ENCODE data around the gene CCDC154.

Gene CCDC154

DNA sequence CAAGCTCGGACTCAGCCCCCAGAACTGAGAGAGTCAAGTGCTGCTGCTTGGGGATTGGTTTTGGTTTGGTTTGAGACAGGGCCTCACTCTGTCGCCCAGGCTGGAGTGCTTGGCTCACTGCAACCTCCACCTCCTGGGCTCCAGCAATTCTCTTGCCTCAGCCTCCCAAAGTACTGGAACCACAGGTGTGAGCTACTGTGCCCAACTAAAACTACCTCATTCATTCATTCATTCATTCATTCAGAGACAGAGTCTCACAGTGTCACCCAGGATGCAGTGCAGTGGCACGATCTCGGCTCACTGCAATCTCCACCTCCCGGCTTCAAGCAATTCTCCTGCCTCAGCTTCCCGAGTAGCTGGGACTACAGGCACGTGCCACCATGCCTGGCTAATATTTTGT lies 54.6 kb downstream of the CCDC154 start:
- no peaks in the 10 kb centered on the region for H3K27me3 ChIP-seq
- H3K4me1 ChIP-seq: no peaks in the 10 kb centered on the region
- TF ChIP-seq, protein P1, sequence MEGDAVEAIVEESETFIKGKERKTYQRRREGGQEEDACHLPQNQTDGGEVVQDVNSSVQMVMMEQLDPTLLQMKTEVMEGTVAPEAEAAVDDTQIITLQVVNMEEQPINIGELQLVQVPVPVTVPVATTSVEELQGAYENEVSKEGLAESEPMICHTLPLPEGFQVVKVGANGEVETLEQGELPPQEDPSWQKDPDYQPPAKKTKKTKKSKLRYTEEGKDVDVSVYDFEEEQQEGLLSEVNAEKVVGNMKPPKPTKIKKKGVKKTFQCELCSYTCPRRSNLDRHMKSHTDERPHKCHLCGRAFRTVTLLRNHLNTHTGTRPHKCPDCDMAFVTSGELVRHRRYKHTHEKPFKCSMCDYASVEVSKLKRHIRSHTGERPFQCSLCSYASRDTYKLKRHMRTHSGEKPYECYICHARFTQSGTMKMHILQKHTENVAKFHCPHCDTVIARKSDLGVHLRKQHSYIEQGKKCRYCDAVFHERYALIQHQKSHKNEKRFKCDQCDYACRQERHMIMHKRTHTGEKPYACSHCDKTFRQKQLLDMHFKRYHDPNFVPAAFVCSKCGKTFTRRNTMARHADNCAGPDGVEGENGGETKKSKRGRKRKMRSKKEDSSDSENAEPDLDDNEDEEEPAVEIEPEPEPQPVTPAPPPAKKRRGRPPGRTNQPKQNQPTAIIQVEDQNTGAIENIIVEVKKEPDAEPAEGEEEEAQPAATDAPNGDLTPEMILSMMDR (IDR thresholded peaks at IDR 0.05): no peak
- H3K9me3 ChIP-seq: no peaks in the 10 kb centered on the region
- intact Hi-C loops (cut with DNase I; ENCODE audit: low total_unique reads): no loop called here
- H3K4me3 ChIP-seq: no peak overlapping the region
- no peak for DNase-seq
- H3K36me3 ChIP-seq: peaks cover 54 to 99% (median 77%) of the 10 kb centered on the region in 3 donors
- no peak overlapping the region for H3K27ac ChIP-seq

DNA sequence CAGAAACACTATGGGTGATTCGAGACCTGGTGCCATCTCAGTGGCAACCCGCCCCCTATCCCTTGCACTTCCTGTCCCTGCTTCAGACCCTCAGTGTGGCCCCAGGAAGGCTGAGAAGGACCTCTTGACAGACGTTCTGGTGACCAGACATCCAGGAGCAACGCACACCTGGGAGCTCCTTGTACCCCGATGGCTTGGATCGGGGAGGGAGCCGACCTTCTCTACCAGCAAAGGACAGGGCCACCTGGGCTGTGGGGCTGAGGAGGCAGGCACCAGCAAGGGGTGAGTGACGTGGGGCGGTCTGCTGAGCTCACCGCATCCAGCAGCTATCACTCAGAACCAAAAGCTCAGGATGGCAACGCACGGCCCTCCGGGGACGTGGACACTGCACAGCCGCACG lies 57.0 kb downstream of the CCDC154 start:
- Histone ChIP-seq H3K36me3 (peaks cover 48 to 99% (median 71%) of the 10 kb centered on the region in 3 donors), H3K4me1 (no peaks in the 10 kb centered on the region), H3K27ac (no peak overlapping the region), H3K4me3 (no peak overlapping the region), H3K9me3 (no peaks in the 10 kb centered on the region), H3K27me3 (no peaks in the 10 kb centered on the region)
- DNase-seq: no peak
- intact Hi-C loops (cut with DNase I; ENCODE audit: low total_unique reads): no loop called here
- TF ChIP-seq, protein P1 (IDR thresholded peaks at IDR 0.05): no peak

- no peaks in the 10 kb centered on the region for H3K27me3 ChIP-seq
- H3K27ac ChIP-seq: no peak overlapping the region
- intact Hi-C loops (cut with DNase I; ENCODE audit: low total_unique reads): no loop called here
- TF ChIP-seq, protein P1 (IDR thresholded peaks at IDR 0.05): no peak
- DNase-seq: no peak
- H3K4me1 ChIP-seq: peaks cover 0 to under 1% (median 0%) of the 10 kb centered on the region in 4 donors
- no peak overlapping the region for H3K4me3 ChIP-seq
- peaks cover 46 to 97% (median 70%) of the 10 kb centered on the region in 3 donors for H3K36me3 ChIP-seq
- H3K9me3 ChIP-seq: no peaks in the 10 kb centered on the region
Observed at GRCh38 chr16:1385232-1385631, 59.1 kb downstream of the CCDC154 start.
